Measurements from ENCODE around the gene CCNO. TPM values are rescaled to one million over a fixed set of nuclear protein-coding genes. Genes with fewer than 3 reads are reported as not detected.

CCNO gene
- polyA plus RNA-seq (ENCODE audit: insufficient read length in 10 of 10) = under 1 TPM in 9 of 10 donors, not detected in 1; 0.09 to 0.45 (median 0.22) TPM
- long read RNA-seq, donor 1 = 0 reads
- long read RNA-seq, donor 2 = 0 reads
- long read RNA-seq, donor 3 = 0 reads
- long read RNA-seq, donor 4 = 0 reads
- long read RNA-seq, donor 5 = 0 reads
- long read RNA-seq, donor 6 = 0 reads
- long read RNA-seq, donor 7 = 0 reads
- long read RNA-seq, donor 8 = 0 reads
- long read RNA-seq, donor 9 = 0 reads

- DNase-seq = peak in 2 of 3 donors; percentile 69 to 81
Measured at GRCh38 chr5:55232985-55233928, at the start of gene CCNO. Gene CCNO (minus strand): TSS chr5:55233608. CDS start chr5:55233523, 85 bp downstream.

- DNase-seq = peak in 1 of 3 donors; percentile 4
Measured at GRCh38 chr5:55278778-55279177, 45.4 kb upstream of the CCNO start.

- no peak for DNase-seq
Measured at GRCh38 chr5:55276771-55277170, 43.4 kb upstream of the CCNO start.

- no peak for DNase-seq
Measured at GRCh38 chr5:55258339-55258738, 24.9 kb upstream of the CCNO start.

GRCh38 chr5:55254802-55255201 is 21.4 kb upstream of the CCNO start:
- DNase-seq = no peak

GRCh38 chr5:55250064-55250463 is 16.7 kb upstream of the CCNO start:
- DNase-seq = no peak

GRCh38 chr5:55241746-55242145 is 8.3 kb upstream of the CCNO start:
- no peak for DNase-seq

- no peak for DNase-seq
Measured at GRCh38 chr5:55236800-55237199, 3.4 kb upstream of the CCNO start.

- DNase-seq = peak in 1 of 3 donors; percentile 68
Measured at GRCh38 chr5:55234121-55234700, 803 bp upstream of the CCNO start.

- peak in 1 of 3 donors; percentile 71 for DNase-seq
Measured at GRCh38 chr5:55232271-55232984, 980 bp downstream of the CCNO start.

GRCh38 chr5:55231919-55232270 is 1.5 kb downstream of the CCNO start:
- DNase-seq = peak in 1 of 3 donors; percentile 77

- DNase-seq = peak in 1 of 3 donors; percentile 72
Measured at GRCh38 chr5:55231029-55231918, 2.1 kb downstream of the CCNO start.

GRCh38 chr5:55230086-55230629 is 3.2 kb downstream of the CCNO start:
- DNase-seq = no peak

- DNase-seq = no peak
Measured at GRCh38 chr5:55227664-55228430, 5.6 kb downstream of the CCNO start.

GRCh38 chr5:55226934-55227663 is 6.3 kb downstream of the CCNO start, which contains the start of gene MCIDAS:
Gene MCIDAS (minus strand): TSS chr5:55227315. CDS start chr5:55227138, 177 bp downstream.
- DNase-seq = peak in 1 of 3 donors; percentile 66

- DNase-seq = peak in 1 of 3 donors; percentile 78
Measured at GRCh38 chr5:55226027-55226933, 7.1 kb downstream of the CCNO start.

GRCh38 chr5:55225346-55225745 is 8.1 kb downstream of the CCNO start:
- no peak for DNase-seq

GRCh38 chr5:55223812-55224240 is 9.6 kb downstream of the CCNO start:
- DNase-seq = no peak
